ENCODE data around the gene HILPDA. TPM values are rescaled to one million over a fixed set of nuclear protein-coding genes. Genes with fewer than 3 reads are reported as not detected.
A peak's percentile ranks its signal among the peaks of the same experiment; 100 is the strongest.

Gene HILPDA
- total and polyA plus RNA-seq, 9 of the 15 experiments (the other 6 are each of a cell fraction or from before 2014, with no cell fraction given), result 8.3 to 71.8 (median 23.5) TPM

DNA sequence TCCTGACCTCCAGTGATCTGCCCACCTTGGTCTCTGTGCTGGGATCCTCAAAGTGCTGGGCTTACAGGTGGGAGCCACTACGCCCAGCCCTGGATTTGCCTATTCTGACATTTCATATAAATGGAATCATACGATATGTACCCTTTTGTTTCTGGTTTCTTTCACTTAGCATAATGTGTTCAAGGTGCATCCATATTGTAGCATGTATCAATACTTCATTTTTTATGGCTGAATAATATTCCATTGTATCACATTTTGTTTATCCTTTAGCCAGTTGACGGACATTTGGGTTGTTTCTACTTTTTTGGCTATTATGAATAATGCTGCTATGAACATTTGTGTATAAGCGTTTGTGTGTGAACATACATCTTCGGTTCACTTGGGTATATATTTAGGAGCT is 4.8 kb upstream of the HILPDA start:
- H3K4me1 ChIP-seq (replicated peaks in 1 of 2; ENCODE audit: control insufficient read depth in 2 of 2, insufficient read depth in 2 of 2, low read length in 2 of 2), result peaks cover 17 to 21% of the 10 kb centered on the region in 2 experiments; a peak in 4 of 5 replicates
- DNase-seq (ENCODE audit: extremely low read depth in 1 of 4, low spot score in 3 of 4) (no peak), ATAC-seq (no peak), FAIRE-seq (no peak)
- intact Hi-C loops (cut with micrococcal nuclease) (no loop called here), in situ Hi-C loops (cut with MboI) (no loop called here)
- H3K36me3 ChIP-seq (ENCODE audit: control insufficient read depth, insufficient read depth, low read length), result no peaks in the 10 kb centered on the region
- no TSS peak for BruUV-seq (replicated peaks)
- TF ChIP-seq ZNF134 (CRISPR knock-in tag; conservative IDR thresholded peaks at IDR 0.05) (no peak), ZNF146 (CRISPR knock-in tag; IDR thresholded peaks at IDR 0.05; ENCODE audit: unreplicated experiment) (peak; percentile 76), IRF2 (CRISPR knock-in tag; IDR thresholded peaks at IDR 0.05) (no peak), KDM1A (IDR thresholded peaks at IDR 0.05) (0 out of 4 replicates have a peak, but pooled peaks of 1 of the 2 experiments have one; percentile 9)
- no peaks in the 10 kb centered on the region for H3K9me3 ChIP-seq (replicated peaks; ENCODE audit: control insufficient read depth, insufficient read depth, low read depth, low read length)
- H3K79me2 ChIP-seq (ENCODE audit: control insufficient read depth, insufficient read depth, low read length), result peaks cover 3% of the 10 kb centered on the region
- no peak overlapping the region for H3K4me2 ChIP-seq (ENCODE audit: insufficient read depth, low read length)
- no peak overlapping the region for H2AFZ ChIP-seq (ENCODE audit: low read depth, low read length)
- no peak overlapping the region for H3K27ac ChIP-seq (ENCODE audit: extremely low read depth, low read depth, low read length)
- H3K4me3 ChIP-seq, result no peak overlapping the region
- H4K20me1 ChIP-seq (replicated peaks; ENCODE audit: control insufficient read depth, insufficient read depth, low read length), result no peaks in the 10 kb centered on the region
- 45% methylated on average over 5 of the region's 5 CpGs for WGBS (ENCODE audit: insufficient coverage, low coverage, missing lambda C conversion rate)
- no peaks in the 10 kb centered on the region for H3K9me1 ChIP-seq (ENCODE audit: control insufficient read depth, insufficient read depth, low read length)
- no peak overlapping the region for H3K9ac ChIP-seq (ENCODE audit: insufficient read depth in 1 of 2, low read depth in 2 of 2, low read length in 2 of 2)
- H3K27me3 ChIP-seq (ENCODE audit: control insufficient read depth in 2 of 2, insufficient read depth in 2 of 2, low read length in 2 of 2), result no peaks in the 10 kb centered on the region
- ChIA-PET POLR2A (no interaction called here), CTCF (ENCODE audit: low intra/inter-chr PET ratio) (no interaction called here)

DNA sequence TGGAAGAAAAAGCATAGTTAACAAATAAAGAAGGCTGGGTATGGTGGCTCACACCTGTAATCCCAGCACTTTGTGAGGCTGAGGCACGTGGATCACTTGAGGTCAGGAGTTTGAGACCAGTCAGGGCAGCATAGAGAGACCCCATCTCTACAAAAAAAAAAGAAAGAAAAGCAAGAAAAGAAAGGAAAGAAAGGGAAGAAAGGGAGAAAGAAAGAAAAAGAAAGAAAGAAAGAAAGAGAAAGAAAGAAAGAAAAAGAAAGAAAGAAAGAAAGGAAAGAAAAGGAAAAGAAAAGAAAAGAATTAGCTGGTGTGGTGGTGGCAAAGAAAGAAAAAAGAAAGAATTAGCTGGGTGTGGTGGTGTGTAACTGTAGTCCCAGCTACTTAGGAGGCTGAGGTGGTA is 3.1 kb upstream of the HILPDA start:
- BruUV-seq (replicated peaks), result no TSS peak
- H3K4me3 ChIP-seq, result no peak overlapping the region
- peaks cover 5% of the 10 kb centered on the region; the same call in 1 of the 3 replicates for H3K36me3 ChIP-seq (ENCODE audit: control insufficient read depth, insufficient read depth, low read length)
- no peak for DNase-seq (ENCODE audit: extremely low read depth in 1 of 4, low spot score in 3 of 4)
- in situ Hi-C loops (cut with MboI) (no loop called here), intact Hi-C loops (cut with micrococcal nuclease) (no loop called here)
- no peak overlapping the region for H3K27ac ChIP-seq (ENCODE audit: extremely low read depth, low read depth, low read length)
- WGBS (ENCODE audit: insufficient coverage, low coverage, missing lambda C conversion rate), result 13% methylated on average over 1 of the region's 1 CpG
- H3K9ac ChIP-seq (ENCODE audit: insufficient read depth in 1 of 2, low read depth in 2 of 2, low read length in 2 of 2), result no peak overlapping the region
- H4K20me1 ChIP-seq (replicated peaks; ENCODE audit: control insufficient read depth, insufficient read depth, low read length), result no peaks in the 10 kb centered on the region
- peaks cover 18 to 22% of the 10 kb centered on the region in 2 experiments; a peak in 4 of 5 replicates for H3K4me1 ChIP-seq (replicated peaks in 1 of 2; ENCODE audit: control insufficient read depth in 2 of 2, insufficient read depth in 2 of 2, low read length in 2 of 2)
- no peak overlapping the region for H3K4me2 ChIP-seq (ENCODE audit: insufficient read depth, low read length)
- H3K79me2 ChIP-seq (ENCODE audit: control insufficient read depth, insufficient read depth, low read length), result peaks cover 16% of the 10 kb centered on the region
- H3K27me3 ChIP-seq (ENCODE audit: control insufficient read depth in 2 of 2, insufficient read depth in 2 of 2, low read length in 2 of 2), result no peaks in the 10 kb centered on the region
- ATAC-seq, result no peak
- POLR2A ChIA-PET, result interaction anchor here (2.8 kb wide), 1 partner anchor 9 kb away, joined by 12 read pairs; no protein-coding TSS in a partner anchor
- no peaks in the 10 kb centered on the region for H3K9me1 ChIP-seq (ENCODE audit: control insufficient read depth, insufficient read depth, low read length)
- no peaks in the 10 kb centered on the region for H3K9me3 ChIP-seq (replicated peaks; ENCODE audit: control insufficient read depth, insufficient read depth, low read depth, low read length)
- H2AFZ ChIP-seq (ENCODE audit: low read depth, low read length), result 0 out of 2 replicates have a peak overlapping the region, but pooled peaks have one; percentile 35
- no peak for FAIRE-seq
- CTCF ChIA-PET (ENCODE audit: low intra/inter-chr PET ratio), result no interaction called here
- TF ChIP-seq ZFP30 (CRISPR knock-in tag; IDR thresholded peaks at IDR 0.05; ENCODE audit: borderline replicate concordance) (no peak), ZNF140 (CRISPR knock-in tag; IDR thresholded peaks at IDR 0.05) (no peak), ZEB2 (IDR thresholded peaks at IDR 0.05) (no peak), ZNF764 (CRISPR knock-in tag; IDR thresholded peaks at IDR 0.05; ENCODE audit: low read depth) (no peak), SETDB1 (IDR thresholded peaks at IDR 0.05; ENCODE audit: low read length) (no peak), ZNF146 (CRISPR knock-in tag; IDR thresholded peaks at IDR 0.05; ENCODE audit: unreplicated experiment) (no peak), KDM4B (IDR thresholded peaks at IDR 0.05; ENCODE audit: borderline replicate concordance in 2 of 2, low read depth in 1 of 2) (no peak)
- TF ChIP-seq, protein P1, sequence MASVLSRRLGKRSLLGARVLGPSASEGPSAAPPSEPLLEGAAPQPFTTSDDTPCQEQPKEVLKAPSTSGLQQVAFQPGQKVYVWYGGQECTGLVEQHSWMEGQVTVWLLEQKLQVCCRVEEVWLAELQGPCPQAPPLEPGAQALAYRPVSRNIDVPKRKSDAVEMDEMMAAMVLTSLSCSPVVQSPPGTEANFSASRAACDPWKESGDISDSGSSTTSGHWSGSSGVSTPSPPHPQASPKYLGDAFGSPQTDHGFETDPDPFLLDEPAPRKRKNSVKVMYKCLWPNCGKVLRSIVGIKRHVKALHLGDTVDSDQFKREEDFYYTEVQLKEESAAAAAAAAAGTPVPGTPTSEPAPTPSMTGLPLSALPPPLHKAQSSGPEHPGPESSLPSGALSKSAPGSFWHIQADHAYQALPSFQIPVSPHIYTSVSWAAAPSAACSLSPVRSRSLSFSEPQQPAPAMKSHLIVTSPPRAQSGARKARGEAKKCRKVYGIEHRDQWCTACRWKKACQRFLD (CRISPR knock-in tag; IDR thresholded peaks at IDR 0.05), result no peak
- TF ChIP-seq, protein P2, sequence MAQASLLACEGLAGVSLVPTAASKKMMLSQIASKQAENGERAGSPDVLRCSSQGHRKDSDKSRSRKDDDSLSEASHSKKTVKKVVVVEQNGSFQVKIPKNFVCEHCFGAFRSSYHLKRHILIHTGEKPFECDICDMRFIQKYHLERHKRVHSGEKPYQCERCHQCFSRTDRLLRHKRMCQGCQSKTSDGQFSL (CRISPR knock-in tag; IDR thresholded peaks at IDR 0.05), result no peak
- TF ChIP-seq, protein P2 (tag; IDR thresholded peaks at IDR 0.05), result no peak
- TF ChIP-seq, protein P3, sequence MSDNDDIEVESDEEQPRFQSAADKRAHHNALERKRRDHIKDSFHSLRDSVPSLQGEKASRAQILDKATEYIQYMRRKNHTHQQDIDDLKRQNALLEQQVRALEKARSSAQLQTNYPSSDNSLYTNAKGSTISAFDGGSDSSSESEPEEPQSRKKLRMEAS (CRISPR knock-in tag; IDR thresholded peaks at IDR 0.05), result no peak

Measured in K562 (cell line).